Neural cell (in vitro differentiated cells): ENCODE results near the gene RPUSD1. TPM values are rescaled to one million over a fixed set of nuclear protein-coding genes. Genes with fewer than 3 reads are reported as not detected.

Experiments used
- H2AFZ ChIP-seq: fragments of 200-600, 300-800 bp; sonication (generic), shearing (Covaris generic); 2 replicates; pipeline ENCODE4 v1.6.0; 2014; ENCODE audit warnings: low read depth, mild to moderate bottlenecking, antibody characterized with exemption, low read length, moderate library complexity
- H3F3A ChIP-seq: fragments of 200-600 bp; shearing (Covaris generic); 2 replicates; pipeline ENCODE4 v1.6.1; 2016; ENCODE audit warnings: mild to moderate bottlenecking, moderate library complexity, mixed read lengths, antibody characterized with exemption, low read length; ENCODE audit not compliant: insufficient read depth, poor library complexity, severe bottlenecking
- H3K27ac ChIP-seq: fragments of 200-600, 300-800 bp; sonication (generic), shearing (Covaris generic); 2 replicates; pipeline ENCODE4 v1.5.1; 2014; ENCODE audit warnings: mild to moderate bottlenecking, low read length, moderate library complexity
- H3K27me3 ChIP-seq: fragments of 300-800, 200-600 bp; sonication (generic), shearing (Covaris generic); 2 replicates; pipeline ENCODE4 v1.6.0; 2014; ENCODE audit warnings: mild to moderate bottlenecking, low read depth, low read length, moderate library complexity; ENCODE audit not compliant: insufficient read depth
- H3K36me3 ChIP-seq: fragments of 300-800, 200-600 bp; sonication (generic), shearing (Covaris generic); 2 replicates; pipeline ENCODE4 v1.5.1; 2014; ENCODE audit warnings: mild to moderate bottlenecking, antibody characterized with exemption, low read length, moderate library complexity; ENCODE audit not compliant: insufficient read depth
- H3K4me2 ChIP-seq: fragments of 300-800, 200-600 bp; sonication (generic), shearing (Covaris generic); 2 replicates; pipeline ENCODE4 v1.6.0; 2014; ENCODE audit warnings: mild to moderate bottlenecking, low read length
- H3K4me3 ChIP-seq: fragments of 300-800, 200-600 bp; sonication (generic), shearing (Covaris generic); 2 replicates; pipeline ENCODE4 v1.5.1; 2014; ENCODE audit warnings: mild to moderate bottlenecking, low read length, moderate library complexity
- H3K79me2 ChIP-seq: fragments of 200-600 bp; shearing (Covaris generic); replicated peaks from 2 replicates; pipeline ENCODE4 v1.6.0; 2014; ENCODE audit warnings: mild to moderate bottlenecking, low read length, moderate library complexity; ENCODE audit not compliant: insufficient read depth
- H3K9ac ChIP-seq: fragments of 300-800, 200-600 bp; sonication (generic), shearing (Covaris generic); 2 replicates; pipeline ENCODE4 v1.6.1; 2016; ENCODE audit warnings: mild to moderate bottlenecking, low read length, mixed read lengths
- H3K9me2 ChIP-seq: fragments of 200-600 bp; shearing (Covaris generic); 2 replicates; pipeline ENCODE4 v1.6.1; 2016; ENCODE audit warnings: mild to moderate bottlenecking, low read length, mixed read lengths; ENCODE audit not compliant: insufficient read depth
- H3K9me3 ChIP-seq: fragments of 200-600, 300-800 bp; sonication (generic), shearing (Covaris generic); 2 replicates; pipeline ENCODE4 v1.6.1; 2016; ENCODE audit warnings: mild to moderate bottlenecking, mixed run types, low read length, moderate library complexity, mixed read lengths
- H4K20me1 ChIP-seq: fragments of 200-600 bp; shearing (Covaris generic); 2 replicates; pipeline ENCODE4 v1.6.1; 2016; ENCODE audit warnings: mild to moderate bottlenecking, mixed run types; ENCODE audit not compliant: insufficient read depth
- EP300 ChIP-seq: fragments of 450-650 bp; conservative IDR thresholded peaks from 2 replicates; pipeline ENCODE4 v1.6.1; 2014; ENCODE audit warnings: antibody characterized with exemption, mild to moderate bottlenecking, moderate library complexity; ENCODE audit not compliant: poor library complexity, severe bottlenecking
- EZH2 ChIP-seq: fragments of 200-600, 300-800 bp; shearing (Covaris generic), sonication (generic); IDR thresholded peaks from 2 replicates; pipeline ENCODE4 v1.6.1; 2014; ENCODE audit warnings: antibody characterized with exemption, low read length, borderline replicate concordance, mild to moderate bottlenecking; ENCODE audit not compliant: insufficient read depth, poor library complexity, severe bottlenecking
- MXI1 ChIP-seq: fragments of 450-650 bp; conservative IDR thresholded peaks from 2 replicates; pipeline ENCODE4 v1.6.1; 2014; ENCODE audit warnings: antibody characterized with exemption, mild to moderate bottlenecking; ENCODE audit not compliant: poor library complexity, severe bottlenecking
- POLR2AphosphoS5 ChIP-seq: IDR thresholded peaks from 2 replicates; pipeline ENCODE4 v1.6.1; 2012
- RAD21 ChIP-seq: fragments of 450-650 bp; conservative IDR thresholded peaks from 2 replicates; pipeline ENCODE4 v1.6.1; 2014; ENCODE audit warnings: antibody characterized with exemption, mild to moderate bottlenecking, moderate library complexity
- REST ChIP-seq: IDR thresholded peaks from 2 replicates; pipeline ENCODE4 v1.6.1; 2012; ENCODE audit warnings: borderline replicate concordance
- SMC3 ChIP-seq: fragments of 450-650 bp; conservative IDR thresholded peaks from 2 replicates; pipeline ENCODE4 v1.6.1; 2014; ENCODE audit warnings: antibody characterized with exemption, mild to moderate bottlenecking, moderate library complexity; ENCODE audit not compliant: poor library complexity
- TAF1 ChIP-seq: IDR thresholded peaks from 2 replicates; pipeline ENCODE4 v1.6.1; 2012; ENCODE audit warnings: low read depth
- polyA plus RNA-seq: library from polyadenylated mRNA; depleted of rRNA; stranded (reverse); fragments of >200 nt; gene quantifications from 2 replicates; pipeline ENCODE4 v1.2.3, GENCODE V29; 2014
- TF ChIP-seq, protein P1 (sequence below): fragments of 450-650 bp; IDR thresholded peaks from 2 replicates; pipeline ENCODE4 v1.5.1; 2014; ENCODE audit warnings: antibody characterized with exemption, mild to moderate bottlenecking, moderate library complexity; ENCODE audit not compliant: poor library complexity, severe bottlenecking

RPUSD1 gene
- polyA plus RNA-seq, 1 donor from 2014 or later = 42.4 TPM

- H3K9ac ChIP-seq = no peak overlapping the region
- H3K36me3 ChIP-seq = no peaks in the 10 kb centered on the region
- H2AFZ ChIP-seq = no peak overlapping the region
- no peaks in the 10 kb centered on the region for H3K79me2 ChIP-seq
- no peak overlapping the region for H3K4me2 ChIP-seq
- H4K20me1 ChIP-seq = no peaks in the 10 kb centered on the region
- H3K9me2 ChIP-seq = no peaks in the 10 kb centered on the region
- TF ChIP-seq POLR2AphosphoS5 (no peak), REST (no peak)
- no peak overlapping the region for H3K4me3 ChIP-seq
- H3K27ac ChIP-seq = no peak overlapping the region
- no peaks in the 10 kb centered on the region for H3F3A ChIP-seq
- H3K27me3 ChIP-seq = no peaks in the 10 kb centered on the region
- H3K9me3 ChIP-seq = peaks cover 4% of the 10 kb centered on the region
Observed at GRCh38 chr16:760065-760464, 28.1 kb downstream of the RPUSD1 start.

GRCh38 chr16:759110-759910, 28.9 kb downstream of the RPUSD1 start:
- Histone ChIP-seq H3F3A (no peaks in the 10 kb centered on the region), H3K4me2 (no peak overlapping the region), H4K20me1 (no peaks in the 10 kb centered on the region), H3K9me2 (no peaks in the 10 kb centered on the region), H3K27me3 (no peaks in the 10 kb centered on the region), H3K27ac (no peak overlapping the region), H3K9me3 (peaks cover 4% of the 10 kb centered on the region), H2AFZ (no peak overlapping the region), H3K4me3 (no peak overlapping the region), H3K9ac (no peak overlapping the region), H3K36me3 (no peaks in the 10 kb centered on the region), H3K79me2 (no peaks in the 10 kb centered on the region)
- TF ChIP-seq REST = no peak
- no peak for TF ChIP-seq POLR2AphosphoS5
- TF ChIP-seq, protein P1, sequence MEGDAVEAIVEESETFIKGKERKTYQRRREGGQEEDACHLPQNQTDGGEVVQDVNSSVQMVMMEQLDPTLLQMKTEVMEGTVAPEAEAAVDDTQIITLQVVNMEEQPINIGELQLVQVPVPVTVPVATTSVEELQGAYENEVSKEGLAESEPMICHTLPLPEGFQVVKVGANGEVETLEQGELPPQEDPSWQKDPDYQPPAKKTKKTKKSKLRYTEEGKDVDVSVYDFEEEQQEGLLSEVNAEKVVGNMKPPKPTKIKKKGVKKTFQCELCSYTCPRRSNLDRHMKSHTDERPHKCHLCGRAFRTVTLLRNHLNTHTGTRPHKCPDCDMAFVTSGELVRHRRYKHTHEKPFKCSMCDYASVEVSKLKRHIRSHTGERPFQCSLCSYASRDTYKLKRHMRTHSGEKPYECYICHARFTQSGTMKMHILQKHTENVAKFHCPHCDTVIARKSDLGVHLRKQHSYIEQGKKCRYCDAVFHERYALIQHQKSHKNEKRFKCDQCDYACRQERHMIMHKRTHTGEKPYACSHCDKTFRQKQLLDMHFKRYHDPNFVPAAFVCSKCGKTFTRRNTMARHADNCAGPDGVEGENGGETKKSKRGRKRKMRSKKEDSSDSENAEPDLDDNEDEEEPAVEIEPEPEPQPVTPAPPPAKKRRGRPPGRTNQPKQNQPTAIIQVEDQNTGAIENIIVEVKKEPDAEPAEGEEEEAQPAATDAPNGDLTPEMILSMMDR = no peak
- TF ChIP-seq SMC3 = no peak
- TF ChIP-seq TAF1 = no peak
- TF ChIP-seq EP300 = no peak
- TF ChIP-seq RAD21 = no peak
- TF ChIP-seq MXI1 = no peak
- TF ChIP-seq EZH2 = no peak
